ENCODE data around the gene NOP58. TPM values are rescaled to one million over a fixed set of nuclear protein-coding genes. Genes with fewer than 3 reads are reported as not detected.

The NOP58 gene
- total and polyA plus RNA-seq, 2 of the 8 experiments (the other 6 are each of a cell fraction or from before 2014, with no cell fraction given) = 41.5 to 133 TPM

DNA sequence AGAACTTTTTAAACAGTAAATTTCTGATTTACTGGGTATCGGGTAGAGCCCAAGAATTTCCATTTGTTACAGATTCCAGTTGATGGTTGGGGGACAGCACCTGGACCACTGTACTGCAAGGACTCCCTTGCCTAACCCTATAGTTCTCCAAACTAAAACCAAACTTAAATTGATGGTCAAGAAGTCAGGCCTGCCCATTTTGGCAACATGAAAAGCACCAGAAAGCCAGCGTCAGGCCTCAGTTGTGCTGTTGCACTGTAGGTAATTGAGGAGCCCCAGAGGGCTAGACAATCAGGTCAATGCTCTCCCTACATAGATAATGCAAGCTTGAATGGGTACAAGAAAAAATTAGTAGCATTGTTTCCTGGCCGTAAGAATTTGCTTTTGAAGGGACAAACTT lies 40.5 kb downstream of the NOP58 start (continued):
- TF ChIP-seq BACH1 (IDR thresholded peaks at IDR 0.05; ENCODE audit: low read length) (no peak), HDAC6 (IDR thresholded peaks at IDR 0.05; ENCODE audit: low read depth, low read length) (no peak), HDAC2 (IDR thresholded peaks at IDR 0.05; ENCODE audit: borderline replicate concordance in 1 of 2, low read depth in 2 of 2, low read length in 2 of 2) (no peak)

All from H1 (cell line).